ENCODE data around the gene SELENBP1.
A peak's percentile ranks its signal among the peaks of the same experiment; 100 is the strongest.

- TF ChIP-seq POLR2AphosphoS5 (IDR thresholded peaks at IDR 0.05) (peak in 1 of 3 donors; percentile 13), POLR2A (IDR thresholded peaks at IDR 0.05) (no peak), CTCF (IDR thresholded peaks at IDR 0.05 in 8 of 11, conservative IDR thresholded peaks at IDR 0.05 in 3 of 11) (no peak)
Measured at GRCh38 chr1:151403612-151404011, 31.1 kb upstream of the SELENBP1 start.

Data from spleen (tissue), 7 donors.